Lung (tissue), 16 donors: ENCODE measurements around the gene RBM20. TPM values are rescaled to one million over a fixed set of nuclear protein-coding genes. Genes with fewer than 3 reads are reported as not detected.

ENCODE experiments used
- ATAC-seq: fragments of 200-7000 bp; cut with Tn5 transposase; one replicate; pipeline ENCODE4 v1.9.1; 2020; ENCODE audit warnings: moderate number of reproducible peaks; ENCODE audit not compliant: insufficient read depth, low FRiP score
- DNase-seq, 3 donors: peaks; one replicate each; pipeline ENCODE4 v3.0.0-alpha.2; 2013 to 2017
- H3K27ac ChIP-seq, 2 donors: one replicate each; pipeline ENCODE4 v1.5.1; 2013; ENCODE audit warnings: mild to moderate bottlenecking in 2 of 2, moderate library complexity in 2 of 2, control low read depth in 1 of 2, inconsistent platforms in 1 of 2, low read depth in 1 of 2, low read length in 1 of 2
- H3K27me3 ChIP-seq, 3 donors: one replicate each; pipeline ENCODE4 v1.5.1; 2013; ENCODE audit warnings: low read length in 2 of 3; ENCODE audit not compliant: control insufficient read depth in 3 of 3, insufficient read depth in 3 of 3
- H3K36me3 ChIP-seq, 4 donors: one replicate each; pipeline ENCODE4 v1.5.1; 2013; ENCODE audit warnings: low read length in 4 of 4, mild to moderate bottlenecking in 1 of 4, moderate library complexity in 1 of 4; ENCODE audit not compliant: control insufficient read depth in 4 of 4, insufficient read depth in 4 of 4
- H3K4me1 ChIP-seq, 5 donors: one replicate each; pipeline ENCODE4 v1.5.1; 2013; ENCODE audit warnings: low read length in 5 of 5, mild to moderate bottlenecking in 2 of 5, moderate library complexity in 1 of 5; ENCODE audit not compliant: control insufficient read depth in 5 of 5, insufficient read depth in 5 of 5
- H3K4me3 ChIP-seq: one replicate; pipeline ENCODE4 v1.5.1; 2013; ENCODE audit warnings: mild to moderate bottlenecking, control low read depth, moderate library complexity
- H3K9ac ChIP-seq, 2 donors: one replicate each; pipeline ENCODE4 v1.5.1; 2013; ENCODE audit warnings: low read length in 2 of 2, control low read depth in 1 of 2; ENCODE audit not compliant: insufficient read depth in 1 of 2
- H3K9me3 ChIP-seq, 4 donors: one replicate each; pipeline ENCODE4 v1.5.1; 2013; ENCODE audit warnings: low read length in 3 of 4, mild to moderate bottlenecking in 1 of 4, moderate library complexity in 1 of 4; ENCODE audit not compliant: control insufficient read depth in 4 of 4, insufficient read depth in 3 of 4
- CTCF ChIP-seq: IDR thresholded peaks from 2 replicates; pipeline ENCODE4 v1.5.1; 2012; ENCODE audit warnings: mild to moderate bottlenecking; ENCODE audit errors: control extremely low read depth, extremely low read depth
- WGBS, 2 donors: extraction: QIAGEN DNeasy Blood & Tissue Kit; methylation state at CpG; one replicate each; pipeline ENCODE4 v1.1.7; 2013; 5-methylcytosine and 5-hydroxymethylcytosine counted together
- long read RNA-seq, 5 donors: transcript quantifications; one replicate each; lab custom pipeline, GENCODE V29; 2026
- polyA plus RNA-seq, 2 donors: library from polyadenylated mRNA; stranded (reverse); fragments of 200-250 nt; gene quantifications; one replicate each; pipeline ENCODE4 v1.2.1, GENCODE V29; 2013
- total RNA-seq, 2 donors: library from RNA; depleted of rRNA in 1 of 2; stranded (reverse); fragments of >200 nt in 1 of 2; gene quantifications; one replicate each; pipeline ENCODE4 v1.2.1, GENCODE V29; 2014 to 2021
- donor health status: control.
- donor health status: control.
- donor health status: Bipolar disorder and iron deficiency.
- donor health status: healthy.
- donor health status: DM: yes; HTN: yes; CAD: no.

The RBM20 gene
- total RNA-seq: 1 to 10 TPM; 1.0 to 3.3 TPM
- polyA plus RNA-seq: under 1 TPM; 0.25 to 0.31 TPM
- long read RNA-seq, donor 1: 0 reads
- long read RNA-seq, donor 2: 0 reads
- long read RNA-seq, donor 3: 0 reads
- long read RNA-seq, donor 4: 0 reads
- long read RNA-seq, donor 5: 0 reads

DNA sequence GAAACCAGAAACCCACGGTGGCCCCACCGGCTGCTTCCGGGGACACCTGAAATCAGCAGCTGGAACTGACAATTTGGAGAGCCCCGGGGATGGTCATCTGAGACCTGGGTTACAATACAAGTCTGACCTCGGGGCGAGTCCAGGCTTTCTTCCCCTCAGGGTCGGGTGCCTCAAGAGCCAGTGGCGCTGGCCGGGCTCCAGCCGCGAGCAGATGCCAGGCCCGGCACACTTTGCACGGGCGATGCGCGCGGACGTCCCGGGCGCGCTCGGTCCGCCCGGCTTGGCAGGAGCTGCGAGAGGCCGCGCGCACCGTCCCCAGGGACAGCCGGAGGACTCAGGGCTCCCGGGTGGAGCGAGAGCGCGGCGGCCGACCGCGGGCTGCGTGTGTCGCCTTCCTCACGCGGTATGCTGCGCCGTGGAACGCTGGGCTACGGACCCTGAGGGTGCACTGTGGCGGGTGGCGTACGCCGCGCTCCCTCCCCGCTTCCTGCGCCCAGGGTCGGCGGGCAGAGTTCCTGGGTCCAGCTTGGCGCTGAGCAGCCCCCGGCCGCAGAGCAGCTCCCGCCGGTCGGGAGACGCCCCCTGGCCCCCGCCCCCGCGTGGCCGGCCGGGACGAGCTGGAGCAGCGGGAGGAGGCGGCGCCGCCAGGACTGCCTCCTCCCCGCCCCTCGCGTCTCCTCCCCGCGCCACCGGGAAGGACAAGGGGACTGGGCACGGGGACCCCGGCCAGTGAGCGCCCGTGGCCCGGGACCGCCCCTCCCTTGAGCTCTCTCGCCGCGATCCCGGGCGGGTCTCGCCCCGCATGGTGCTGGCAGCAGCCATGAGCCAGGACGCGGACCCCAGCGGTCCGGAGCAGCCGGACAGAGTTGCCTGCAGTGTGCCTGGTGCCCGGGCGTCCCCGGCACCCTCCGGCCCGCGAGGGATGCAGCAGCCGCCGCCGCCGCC lies at the start of gene RBM20:
Gene RBM20 (plus strand): TSS at position 684 of the 945 bp plus-strand sequence. CDS start 119 bp downstream, at position 803.
- 0 to 1% methylated on average over 40 to 106 of the region's 106 CpGs for WGBS, 2 donors
- Histone ChIP-seq H3K4me1 (peaks cover 0 to 14% (median 9%) of the 10 kb centered on the region in 5 donors), H3K9me3 (peaks cover 0 to 2% (median 0%) of the 10 kb centered on the region in 4 donors), H3K36me3 (no peaks in the 10 kb centered on the region), H3K4me3 (peak within 1 kb of the TSS; percentile 27), H3K27ac (peak within 1 kb of the TSS in 1 of 2 donors; percentile 94), H3K9ac (no peak within 1 kb of the TSS), H3K27me3 (peaks cover 4 to 73% (median 65%) of the 10 kb centered on the region in 3 donors)
- DNase-seq: peak; percentile 33 to 47 (median 46)
- TF ChIP-seq CTCF: no peak
- no peak for ATAC-seq

DNA sequence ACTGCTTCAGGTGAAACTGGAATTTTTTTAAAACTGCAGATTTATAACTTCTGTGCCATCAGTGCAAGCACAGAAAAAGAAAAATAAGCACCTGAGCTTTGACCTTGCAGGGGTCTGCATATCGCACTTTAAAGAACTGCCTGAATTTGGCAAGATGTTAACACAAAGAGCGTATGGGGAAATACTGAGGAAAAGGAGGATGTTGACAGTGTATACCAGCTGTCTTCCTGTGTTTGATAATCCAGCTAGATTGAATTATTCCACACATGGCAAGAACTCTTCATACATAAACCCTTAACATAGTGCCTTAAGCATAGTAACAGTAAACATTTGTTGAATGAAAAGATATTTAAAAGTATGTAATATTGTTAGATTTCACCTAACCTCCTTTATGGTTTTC lies 46.7 kb upstream of the RBM20 start:
- Histone ChIP-seq H3K4me1 (no peaks in the 10 kb centered on the region), H3K27ac (no peak overlapping the region)
- 25 to 61% methylated on average over 2 of the region's 2 CpGs for WGBS, 2 donors

DNA sequence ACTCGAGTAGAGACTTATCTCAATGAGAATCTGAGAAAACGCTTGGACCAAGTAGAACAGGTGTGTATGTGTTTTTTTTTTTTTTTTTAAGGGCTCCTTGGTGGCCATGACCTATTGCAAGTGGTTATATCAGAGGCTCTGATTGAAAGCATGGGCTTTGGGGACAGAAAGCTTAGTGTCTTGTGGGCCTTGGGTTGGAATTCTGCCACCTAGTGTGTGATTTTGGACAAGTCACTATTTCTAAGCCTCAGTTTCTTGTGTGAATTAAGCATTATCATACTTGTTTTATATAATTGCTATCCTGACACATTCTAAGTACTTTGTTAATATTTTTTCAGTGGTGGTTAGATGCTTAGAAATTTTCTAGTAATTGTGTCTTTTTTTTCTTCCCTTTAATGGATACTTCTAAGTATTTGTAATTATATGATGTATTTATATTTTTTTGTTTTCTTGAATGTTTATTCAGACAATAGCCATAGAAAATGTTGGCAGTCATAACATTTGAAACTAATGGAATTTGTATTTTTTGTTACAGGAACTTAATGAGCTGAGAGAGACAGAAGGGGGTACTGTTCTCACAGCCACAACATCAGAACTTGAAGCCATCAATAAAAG lies 43.5 kb upstream of the RBM20 start:
- Histone ChIP-seq H3K9me3 (no peaks in the 10 kb centered on the region), H3K27me3 (no peaks in the 10 kb centered on the region), H3K27ac (no peak overlapping the region), H3K4me1 (no peaks in the 10 kb centered on the region), H3K9ac (no peak overlapping the region), H3K4me3 (no peak overlapping the region), H3K36me3 (peaks cover 7 to 55% (median 23%) of the 10 kb centered on the region in 4 donors)
- DNase-seq (peak; percentile 34 to 68 (median 61)), ATAC-seq (no peak)
- 87 to 94% methylated on average over 2 of the region's 2 CpGs for WGBS, 2 donors
- TF ChIP-seq CTCF: no peak

More for the DNA sequence above, 46.7 kb upstream of the RBM20 start:
- no peaks in the 10 kb centered on the region for H3K27me3 ChIP-seq
- H3K9me3 ChIP-seq: no peaks in the 10 kb centered on the region
- no peak overlapping the region for H3K9ac ChIP-seq
- peak in 1 of 3 donors; percentile 11 for DNase-seq
- no peak overlapping the region for H3K4me3 ChIP-seq
- TF ChIP-seq CTCF: no peak
- no peak for ATAC-seq
- peaks cover 6 to 39% (median 20%) of the 10 kb centered on the region in 4 donors for H3K36me3 ChIP-seq
